Measurements from ENCODE around the gene ATG101.

ATG101 gene

DNA sequence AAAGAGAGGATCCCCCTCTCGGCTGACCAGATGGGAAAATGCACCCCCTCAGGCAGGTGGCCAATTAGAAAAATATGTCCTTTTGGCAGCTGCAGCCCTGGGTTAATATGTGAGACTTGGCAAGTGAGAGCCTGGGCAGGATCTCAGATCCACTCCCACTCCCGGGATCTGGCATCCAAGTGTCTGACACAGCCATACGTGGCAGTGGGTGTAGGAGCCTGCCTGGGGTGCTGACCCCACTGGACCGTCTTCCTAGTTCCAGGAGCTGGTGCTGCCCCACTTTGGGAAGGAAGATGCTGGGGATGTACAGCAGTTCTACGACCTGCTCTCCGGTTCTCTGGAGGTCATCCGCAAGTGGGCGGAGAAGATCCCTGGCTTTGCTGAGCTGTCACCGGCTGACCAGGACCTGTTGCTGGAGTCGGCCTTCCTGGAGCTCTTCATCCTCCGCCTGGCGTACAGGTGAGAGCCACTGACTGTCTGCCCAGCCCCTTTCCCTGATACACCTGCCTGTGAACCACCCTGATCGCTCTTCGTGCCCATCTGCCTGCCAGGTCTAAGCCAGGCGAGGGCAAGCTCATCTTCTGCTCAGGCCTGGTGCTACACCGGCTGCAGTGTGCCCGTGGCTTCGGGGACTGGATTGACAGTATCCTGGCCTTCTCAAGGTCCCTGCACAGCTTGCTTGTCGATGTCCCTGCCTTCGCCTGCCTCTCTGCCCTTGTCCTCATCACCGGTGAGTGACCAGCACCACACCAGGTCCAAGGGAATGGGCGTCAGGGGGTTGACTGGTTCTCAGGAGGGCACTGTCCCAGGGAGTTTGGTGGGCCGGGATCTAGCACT, 12.8 kb upstream of the ATG101 start:
- DNase-seq (ENCODE audit: insufficient read length, low spot score) = no peak
- FAIRE-seq = no peak

DNA sequence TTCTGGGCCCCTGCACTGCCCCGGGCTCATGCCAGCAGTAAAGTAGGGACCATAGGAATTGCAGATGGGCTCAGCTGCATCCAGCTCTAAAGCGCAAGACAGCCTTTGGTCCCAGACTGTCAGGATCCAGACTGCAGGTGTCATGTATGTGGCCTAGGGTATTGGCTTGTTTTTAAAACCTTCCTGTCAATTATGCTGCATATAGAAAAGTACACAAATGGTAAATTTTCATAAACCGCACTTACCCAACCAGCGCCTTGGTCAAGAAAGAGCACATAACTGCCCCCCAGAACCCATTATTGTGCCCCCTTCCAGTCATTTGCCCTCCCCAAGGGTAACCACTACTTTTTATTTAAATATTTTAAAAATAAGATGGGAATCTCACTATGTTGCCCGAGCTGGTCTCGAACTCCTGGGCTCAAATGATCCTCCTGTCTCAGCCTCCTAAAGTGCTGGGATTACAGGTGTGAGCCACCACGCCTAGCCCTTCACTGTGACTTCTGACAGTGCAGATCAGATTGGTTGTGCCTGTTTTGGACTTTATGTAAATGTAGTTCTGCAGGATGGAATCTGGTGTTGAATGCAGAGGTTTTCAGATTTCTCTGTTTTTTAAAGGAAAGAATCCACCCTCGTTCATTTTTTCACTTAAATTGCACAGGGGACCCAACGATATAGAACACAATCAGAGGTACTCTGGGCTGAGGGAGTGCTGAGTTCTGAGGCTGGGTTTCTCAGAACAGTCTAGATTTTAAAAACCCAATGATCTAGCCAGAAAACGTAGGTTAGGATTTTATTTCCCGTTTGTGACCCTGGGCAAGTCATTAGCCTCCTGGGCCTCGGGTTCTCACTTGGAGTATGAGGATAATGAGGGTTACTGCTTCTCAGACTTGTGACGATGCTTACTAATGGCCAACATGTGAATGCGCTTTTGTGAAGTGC, 11.9 kb upstream of the ATG101 start:
- DNase-seq (ENCODE audit: insufficient read length, low spot score) = no peak
- FAIRE-seq = no peak

DNA sequence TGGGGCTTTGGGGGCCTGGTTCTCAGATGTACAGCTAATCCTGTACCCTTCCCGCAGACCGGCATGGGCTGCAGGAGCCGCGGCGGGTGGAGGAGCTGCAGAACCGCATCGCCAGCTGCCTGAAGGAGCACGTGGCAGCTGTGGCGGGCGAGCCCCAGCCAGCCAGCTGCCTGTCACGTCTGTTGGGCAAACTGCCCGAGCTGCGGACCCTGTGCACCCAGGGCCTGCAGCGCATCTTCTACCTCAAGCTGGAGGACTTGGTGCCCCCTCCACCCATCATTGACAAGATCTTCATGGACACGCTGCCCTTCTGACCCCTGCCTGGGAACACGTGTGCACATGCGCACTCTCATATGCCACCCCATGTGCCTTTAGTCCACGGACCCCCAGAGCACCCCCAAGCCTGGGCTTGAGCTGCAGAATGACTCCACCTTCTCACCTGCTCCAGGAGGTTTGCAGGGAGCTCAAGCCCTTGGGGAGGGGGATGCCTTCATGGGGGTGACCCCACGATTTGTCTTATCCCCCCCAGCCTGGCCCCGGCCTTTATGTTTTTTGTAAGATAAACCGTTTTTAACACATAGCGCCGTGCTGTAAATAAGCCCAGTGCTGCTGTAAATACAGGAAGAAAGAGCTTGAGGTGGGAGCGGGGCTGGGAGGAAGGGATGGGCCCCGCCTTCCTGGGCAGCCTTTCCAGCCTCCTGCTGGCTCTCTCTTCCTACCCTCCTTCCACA, 11.0 kb upstream of the ATG101 start:
- no peak for FAIRE-seq
- no peak for DNase-seq (ENCODE audit: insufficient read length, low spot score)

DNA sequence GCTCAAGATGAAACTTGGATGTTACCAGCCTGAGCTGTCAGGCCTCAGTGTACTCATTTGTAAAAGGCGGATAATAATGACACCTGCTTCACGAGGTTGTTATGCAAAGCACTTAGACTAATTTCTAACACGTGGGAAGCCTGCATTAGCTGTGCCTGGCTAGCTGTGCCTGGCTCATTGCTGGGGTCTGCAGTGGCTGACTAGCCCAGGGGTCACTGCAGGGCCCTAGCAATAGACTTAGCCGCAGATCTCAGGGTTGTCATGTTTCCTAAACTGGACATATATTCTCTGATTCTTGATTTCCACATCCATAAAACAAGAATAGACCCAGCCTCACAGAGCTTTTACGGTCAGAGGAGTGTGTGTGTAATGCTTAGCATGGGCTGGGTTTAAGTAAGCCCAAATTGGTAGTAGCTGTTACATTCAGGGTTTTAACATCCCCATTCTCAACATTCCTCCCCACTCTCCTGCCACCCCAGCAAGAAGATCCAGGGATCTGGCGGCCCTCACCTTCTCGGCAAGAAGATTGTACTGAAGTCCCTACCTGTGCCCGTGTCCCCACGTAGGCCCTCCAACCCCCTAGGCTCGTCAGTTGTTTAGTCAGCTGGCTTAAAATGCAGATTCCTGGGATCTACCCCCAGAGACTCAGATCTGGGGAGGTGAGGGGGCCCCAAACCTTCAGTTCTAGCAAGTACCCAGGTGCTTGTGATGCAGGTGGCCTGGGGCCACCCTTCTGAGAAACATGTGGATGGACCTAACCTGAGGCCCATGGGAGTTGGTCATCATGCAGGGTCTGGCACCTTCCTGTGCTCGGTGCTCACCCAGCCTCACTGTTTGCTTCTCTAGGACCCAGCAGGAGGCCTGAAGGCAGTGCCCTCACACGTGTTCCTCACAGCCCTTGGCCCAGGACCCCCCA, 9.9 kb upstream of the ATG101 start:
- DNase-seq (ENCODE audit: insufficient read length, low spot score) (no peak), FAIRE-seq (no peak)

DNA sequence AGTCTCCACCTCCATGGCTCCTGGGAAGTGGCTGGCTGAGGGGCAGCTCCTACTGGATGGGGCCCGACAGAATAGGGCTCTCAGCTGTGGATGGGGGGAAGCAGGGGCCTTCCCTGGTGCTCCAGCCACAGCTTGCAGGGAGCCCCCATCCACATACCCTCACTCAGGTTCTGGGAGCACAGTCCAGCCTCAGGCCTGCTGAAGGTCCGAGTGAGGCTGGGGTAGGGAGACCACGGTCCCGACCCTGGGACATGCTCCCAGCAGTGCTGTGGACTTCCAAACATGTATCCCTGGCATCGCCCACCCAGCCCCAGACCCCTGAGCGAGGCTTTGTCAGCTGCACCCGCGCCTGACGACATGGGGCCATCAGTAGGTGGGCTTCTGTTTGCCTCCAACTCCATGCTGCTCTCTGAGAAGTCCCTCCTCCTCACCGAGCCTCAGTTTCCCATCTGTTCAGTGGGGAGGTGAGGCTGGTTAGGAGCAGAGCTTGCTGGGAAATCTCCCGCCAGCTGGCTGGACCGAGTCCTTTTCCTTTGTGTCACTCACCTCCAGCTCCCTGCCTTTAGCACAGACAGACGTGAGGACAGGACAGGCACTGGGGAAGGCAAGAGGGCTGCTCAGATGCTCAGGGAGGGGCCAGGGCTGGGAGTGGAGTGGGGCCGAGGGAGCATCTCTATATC, 9.1 kb upstream of the ATG101 start:
- FAIRE-seq (no peak), DNase-seq (ENCODE audit: insufficient read length, low spot score) (no peak)

- DNase-seq (ENCODE audit: insufficient read length, low spot score) (no peak), FAIRE-seq (no peak)
These were observed 8.2 kb upstream of the ATG101 start for GRCh38 chr12:52061470-52062166.

GRCh38 chr12:52062167-52063081, 7.4 kb upstream of the ATG101 start:
- FAIRE-seq = no peak

DNA sequence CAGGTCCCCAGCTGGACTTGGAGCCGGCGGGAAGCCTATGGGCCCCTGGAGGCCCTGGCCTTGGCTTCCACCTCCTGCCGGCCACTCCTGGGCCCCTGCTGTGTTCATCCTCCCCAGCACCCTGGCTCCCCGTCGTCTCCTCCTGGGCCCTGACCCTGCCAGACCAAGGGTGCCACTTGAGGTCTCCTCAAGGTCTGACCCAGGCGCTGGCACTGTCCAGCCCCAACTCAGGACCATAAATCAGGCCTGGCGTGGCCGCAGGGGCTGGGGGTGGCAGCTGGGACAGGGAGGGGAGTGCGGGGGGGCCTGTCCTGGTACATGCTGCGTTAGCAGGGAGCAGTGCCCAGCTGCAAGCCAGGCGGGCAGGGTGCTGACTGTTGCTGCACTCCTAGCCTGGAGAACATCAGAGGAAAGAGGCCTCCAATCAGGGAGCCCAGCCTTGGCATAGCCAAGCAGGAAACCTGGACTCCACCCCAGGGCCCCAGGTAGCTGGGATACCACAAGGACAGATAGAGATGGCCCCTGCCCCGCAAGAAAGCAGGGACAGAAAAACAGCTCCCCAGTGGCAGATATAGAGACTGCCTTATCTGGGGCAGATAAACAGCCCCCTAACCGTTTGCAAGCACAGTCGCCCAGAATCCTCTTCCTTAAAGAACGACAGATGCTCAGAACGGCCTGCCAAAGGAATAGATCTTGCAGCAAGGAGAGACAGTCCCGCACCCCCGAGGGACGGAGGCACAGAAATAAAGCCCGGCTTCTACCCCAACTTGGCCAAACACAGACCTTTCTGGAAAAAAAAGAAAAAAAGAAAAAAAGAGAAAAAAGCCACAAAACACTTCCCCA, 6.5 kb upstream of the ATG101 start:
- no peak for FAIRE-seq
- DNase-seq (ENCODE audit: insufficient read length, low spot score) = no peak

More at GRCh38 chr12:52062167-52063081, 7.4 kb upstream of the ATG101 start:
- no peak for DNase-seq (ENCODE audit: insufficient read length, low spot score)

- no peak for DNase-seq (ENCODE audit: insufficient read length, low spot score)
- FAIRE-seq = no peak
These were observed 5.7 kb upstream of the ATG101 start for GRCh38 chr12:52063981-52064649.

DNA sequence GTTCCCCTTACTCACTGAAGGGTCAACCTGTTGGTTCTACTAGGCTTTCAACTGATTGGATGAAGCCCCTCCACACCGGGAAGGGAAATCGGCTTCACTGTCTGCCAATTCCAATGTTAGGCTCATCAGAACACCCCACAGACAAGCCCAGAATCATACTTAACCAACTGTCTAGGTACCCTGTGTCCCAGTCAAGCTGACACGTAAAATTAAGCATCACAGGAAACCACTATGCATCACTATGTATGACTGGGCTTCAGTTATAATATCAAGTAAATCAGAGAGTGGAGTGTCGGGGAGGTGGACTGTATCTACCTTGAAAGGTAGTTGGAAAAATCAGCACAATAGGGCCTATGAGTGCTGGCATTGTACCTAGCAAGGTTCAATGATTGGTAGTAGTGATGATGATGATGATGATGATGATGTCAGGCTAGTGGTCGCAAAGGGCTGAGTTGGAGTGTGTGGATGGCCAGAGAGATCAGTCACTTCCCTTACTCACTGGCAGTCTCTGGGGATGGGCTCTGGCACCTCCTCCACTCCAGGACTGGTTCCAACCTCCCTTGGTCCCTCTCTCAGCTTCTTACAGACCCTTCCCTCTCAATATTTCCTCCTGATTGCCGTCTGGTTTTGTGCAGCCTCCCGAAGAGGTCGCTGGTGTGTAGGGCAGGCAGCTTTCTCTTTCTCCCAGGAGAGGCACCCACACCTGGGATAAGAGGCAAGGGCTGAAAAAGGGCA, 3.3 kb upstream of the ATG101 start:
- DNase-seq (ENCODE audit: insufficient read length, low spot score) (no peak), FAIRE-seq (no peak)

- FAIRE-seq (no peak), DNase-seq (ENCODE audit: insufficient read length, low spot score) (no peak)
These were observed 2.8 kb upstream of the ATG101 start for GRCh38 chr12:52067081-52067374.

DNA sequence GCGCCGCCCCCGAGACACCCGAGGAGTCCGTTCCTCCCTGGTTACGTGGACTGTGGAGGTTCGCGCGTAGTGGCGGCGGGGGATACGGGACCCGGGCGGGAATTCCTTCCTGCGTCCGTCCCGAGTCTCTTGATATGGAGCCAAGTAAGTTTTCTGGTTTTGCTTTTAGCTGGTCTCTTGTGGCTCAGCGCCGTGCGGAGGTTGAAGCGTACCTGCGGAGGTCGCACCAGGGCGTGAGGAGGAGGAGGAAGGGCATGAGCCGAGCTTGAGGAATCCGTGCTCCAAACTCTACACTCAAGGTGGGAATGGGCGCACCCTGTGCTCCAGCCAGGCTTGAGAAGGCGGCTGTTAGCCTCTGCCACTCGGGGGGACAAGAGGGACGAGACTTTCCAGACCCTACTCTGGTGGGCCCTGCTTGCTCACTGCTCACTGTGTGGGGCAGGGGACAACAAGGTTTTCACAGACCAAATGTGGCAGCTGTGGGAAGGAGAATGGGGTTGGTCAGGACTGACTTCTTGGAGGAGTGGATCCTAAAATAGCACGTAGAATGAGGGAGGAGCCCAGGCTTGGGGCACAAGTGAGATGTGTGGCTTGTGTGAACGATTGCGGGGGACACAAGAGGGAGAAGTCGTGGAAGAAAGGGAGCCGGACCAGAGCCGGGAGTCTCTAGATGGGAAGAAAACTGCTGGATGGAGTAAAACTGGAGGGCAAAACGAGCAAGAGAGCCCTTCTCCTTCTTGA, 577 bp downstream of the ATG101 start:
- FAIRE-seq (no peak), DNase-seq (ENCODE audit: insufficient read length, low spot score) (no peak)

DNA sequence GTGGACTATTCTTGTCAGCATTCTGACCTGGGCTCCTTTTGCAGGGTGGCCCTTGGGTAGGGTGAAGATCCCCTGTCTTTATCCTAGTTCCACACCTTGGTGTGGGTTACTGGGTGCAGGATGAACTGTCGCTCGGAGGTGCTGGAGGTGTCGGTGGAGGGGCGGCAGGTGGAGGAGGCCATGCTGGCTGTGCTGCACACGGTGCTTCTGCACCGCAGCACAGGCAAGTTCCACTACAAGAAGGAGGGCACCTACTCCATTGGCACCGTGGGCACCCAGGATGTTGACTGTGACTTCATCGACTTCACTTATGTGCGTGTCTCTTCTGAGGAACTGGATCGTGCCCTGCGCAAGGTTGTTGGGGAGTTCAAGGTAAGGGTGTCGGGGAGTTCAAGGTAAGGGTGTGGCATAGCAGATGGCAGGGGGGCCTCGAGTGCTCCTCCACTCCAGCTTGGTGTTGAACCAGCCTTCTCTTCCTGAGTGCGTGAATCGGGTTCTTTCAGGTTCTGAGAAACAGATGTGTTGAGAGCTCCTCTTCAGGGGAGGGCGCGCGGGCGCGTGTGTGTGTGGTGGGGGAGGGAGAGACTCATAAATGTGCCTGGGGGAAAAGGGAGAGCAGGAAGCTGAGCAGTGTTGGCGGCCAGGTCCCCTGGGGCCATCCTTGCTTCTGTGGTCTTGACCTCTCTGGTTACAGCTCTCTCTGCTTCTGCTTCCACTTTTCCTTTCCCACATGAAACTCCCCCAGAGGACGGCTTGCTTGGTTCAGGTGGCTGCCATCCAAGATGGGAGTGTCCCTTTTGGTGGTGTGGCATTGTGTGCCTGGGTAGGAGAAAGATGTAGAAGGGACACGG, 4.0 kb downstream of the ATG101 start:
- peak; percentile 55 for FAIRE-seq
- DNase-seq (ENCODE audit: insufficient read length, low spot score) = peak; percentile 65

GRCh38 chr12:52074971-52075724, 5.4 kb downstream of the ATG101 start:
- DNase-seq (ENCODE audit: insufficient read length, low spot score) (no peak), FAIRE-seq (no peak)
